Mammary epithelial cell (primary cell): ENCODE data around the gene FSCB.

Experiments used
- EZH2 ChIP-seq: IDR thresholded peaks from 2 replicates; pipeline ENCODE4 v1.6.1; 2012; ENCODE audit warnings: low read length, inconsistent platforms, borderline replicate concordance
- TF ChIP-seq, protein P1 (sequence below), 2 donors: IDR thresholded peaks in 1 of 2; conservative IDR thresholded peaks in 1 of 2; 2 replicates each; pipeline ENCODE4 v1.5.1; 2011 to 2012; ENCODE audit warnings: inconsistent platforms in 2 of 2, low read length in 2 of 2, mild to moderate bottlenecking in 2 of 2, control low read depth in 1 of 2, low read depth in 1 of 2; ENCODE audit not compliant: insufficient read depth in 1 of 2; ENCODE audit errors: extremely low read depth in 1 of 2

DNA sequence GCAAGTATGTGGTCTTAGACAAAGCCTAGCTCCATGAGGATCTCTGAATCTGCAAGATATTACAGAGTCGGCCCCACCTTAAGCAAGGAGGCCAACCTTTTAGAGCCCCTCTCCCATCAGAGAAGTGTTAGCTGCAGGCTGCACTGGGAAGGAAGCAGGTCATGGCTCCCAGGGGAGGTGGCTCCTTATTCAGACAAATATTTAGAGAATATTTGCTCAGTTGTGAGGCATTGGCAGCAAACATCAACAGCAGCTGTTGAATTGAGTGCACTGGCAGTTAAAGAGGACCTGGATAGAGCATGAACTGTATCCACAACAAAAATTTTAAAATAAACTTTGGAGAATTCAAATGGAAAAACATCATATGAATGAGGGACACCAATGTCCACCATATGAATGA lies 44.7 kb downstream of the FSCB start:
- TF ChIP-seq, protein P1, sequence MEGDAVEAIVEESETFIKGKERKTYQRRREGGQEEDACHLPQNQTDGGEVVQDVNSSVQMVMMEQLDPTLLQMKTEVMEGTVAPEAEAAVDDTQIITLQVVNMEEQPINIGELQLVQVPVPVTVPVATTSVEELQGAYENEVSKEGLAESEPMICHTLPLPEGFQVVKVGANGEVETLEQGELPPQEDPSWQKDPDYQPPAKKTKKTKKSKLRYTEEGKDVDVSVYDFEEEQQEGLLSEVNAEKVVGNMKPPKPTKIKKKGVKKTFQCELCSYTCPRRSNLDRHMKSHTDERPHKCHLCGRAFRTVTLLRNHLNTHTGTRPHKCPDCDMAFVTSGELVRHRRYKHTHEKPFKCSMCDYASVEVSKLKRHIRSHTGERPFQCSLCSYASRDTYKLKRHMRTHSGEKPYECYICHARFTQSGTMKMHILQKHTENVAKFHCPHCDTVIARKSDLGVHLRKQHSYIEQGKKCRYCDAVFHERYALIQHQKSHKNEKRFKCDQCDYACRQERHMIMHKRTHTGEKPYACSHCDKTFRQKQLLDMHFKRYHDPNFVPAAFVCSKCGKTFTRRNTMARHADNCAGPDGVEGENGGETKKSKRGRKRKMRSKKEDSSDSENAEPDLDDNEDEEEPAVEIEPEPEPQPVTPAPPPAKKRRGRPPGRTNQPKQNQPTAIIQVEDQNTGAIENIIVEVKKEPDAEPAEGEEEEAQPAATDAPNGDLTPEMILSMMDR (conservative IDR thresholded peaks at IDR 0.05 in 1 of 2, IDR thresholded peaks at IDR 0.05 in 1 of 2; ENCODE audit: extremely low read depth in 1 of 2, insufficient read depth in 1 of 2, low read depth in 1 of 2, low read length in 2 of 2) = no peak
- TF ChIP-seq EZH2 = no peak
